LNCaP clone FGC (cell line): ENCODE data around the gene KCP.

Experiments used
- DNase-seq: peaks from one replicate; pipeline ENCODE4 v3.0.0-alpha.2; 2011; ENCODE audit warnings: low read depth
- H3K4me3 ChIP-seq: 2 replicates; pipeline ENCODE4 v1.5.1; 2011; ENCODE audit warnings: mild to moderate bottlenecking, low read depth, low read length, control low read depth
- CTCF ChIP-seq: IDR thresholded peaks from 2 replicates; pipeline ENCODE4 v1.5.1; 2012; ENCODE audit warnings: mild to moderate bottlenecking; ENCODE audit not compliant: control insufficient read depth, insufficient read depth; ENCODE audit errors: extremely low read depth

Gene KCP

DNA sequence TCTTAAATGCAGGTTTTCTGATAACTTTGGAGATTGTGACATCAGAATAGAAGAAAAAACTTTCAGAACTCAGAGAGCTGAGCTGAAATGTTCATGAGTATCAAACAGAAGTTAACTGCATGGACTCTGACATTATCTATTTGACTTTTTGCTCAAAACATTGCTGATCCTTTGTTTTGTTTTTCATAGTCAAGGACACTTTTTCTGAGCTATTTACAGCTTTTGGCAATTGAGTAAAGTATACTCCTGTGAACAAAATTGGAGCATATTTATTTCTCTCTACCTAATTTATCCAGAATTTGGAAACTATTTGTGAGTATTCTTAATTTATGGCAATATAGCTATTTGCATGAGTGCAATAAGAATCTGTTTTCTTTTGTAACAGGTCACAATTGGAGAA lies 11.1 kb downstream of the KCP start:
- no peak for DNase-seq
- TF ChIP-seq CTCF = no peak
- H3K4me3 ChIP-seq = no peak overlapping the region

DNA sequence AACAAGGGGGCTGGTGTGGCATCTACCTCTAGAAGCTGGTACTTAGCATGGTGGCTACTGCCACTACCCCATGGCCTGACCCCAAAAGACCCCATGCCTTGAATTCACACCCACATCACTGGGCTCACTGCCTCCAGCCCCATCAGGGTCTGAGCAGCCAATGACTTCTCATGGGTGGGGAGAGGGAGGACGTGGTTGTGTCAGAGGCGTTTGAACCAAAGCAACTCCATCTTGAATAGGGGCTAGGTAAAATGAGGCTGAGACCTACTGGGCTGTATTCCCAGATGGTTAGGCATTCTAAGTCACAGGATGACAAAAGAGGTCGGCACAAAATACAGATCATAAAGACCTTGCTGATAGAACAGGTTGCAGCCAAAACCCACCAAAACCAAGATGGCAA lies 15.2 kb downstream of the KCP start:
- no peak for TF ChIP-seq CTCF
- H3K4me3 ChIP-seq = no peak overlapping the region
- DNase-seq = no peak

DNA sequence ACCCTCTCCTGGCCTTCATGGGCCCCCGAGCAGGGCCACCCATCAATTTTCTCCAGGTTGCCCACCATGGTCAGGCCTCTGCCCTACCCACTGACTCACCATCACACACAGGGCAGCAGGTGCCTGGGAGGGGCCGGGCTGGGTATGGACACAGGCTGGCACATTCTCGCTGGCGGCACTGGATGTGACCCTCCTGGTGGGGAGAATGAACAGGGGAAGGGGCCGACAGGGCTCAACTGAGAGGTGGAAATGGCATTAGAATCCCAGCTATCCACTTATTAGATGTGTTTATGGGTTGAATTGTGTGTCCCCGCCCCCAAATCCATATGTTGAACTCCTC lies 16.4 kb downstream of the KCP start:
- no peak for DNase-seq
- no peak for TF ChIP-seq CTCF
- no peak overlapping the region for H3K4me3 ChIP-seq

GRCh38 chr7:128893251-128894100 lies 17.0 kb downstream of the KCP start:
- no peak for DNase-seq
- no peak for TF ChIP-seq CTCF
- H3K4me3 ChIP-seq = no peak overlapping the region

GRCh38 chr7:128892521-128893250 lies 17.8 kb downstream of the KCP start:
- no peak for TF ChIP-seq CTCF
- no peak for DNase-seq
- no peak overlapping the region for H3K4me3 ChIP-seq

- no peak for TF ChIP-seq CTCF
- H3K4me3 ChIP-seq = no peak overlapping the region
- no peak for DNase-seq
These were observed 18.6 kb downstream of the KCP start for GRCh38 chr7:128891942-128892269.
